DMS153 treated with DMSO at 0.1 percent for 48 hours (cell line): ENCODE data around the gene MRGPRG.
"Not testable (repeated sequence)": the region's sequence is repeated elsewhere in the genome, so short reads cannot be mapped to it uniquely, and the experiment has no call there.

Source experiments
- DNase-seq: peaks from one replicate; lab custom pipeline; 2025; ENCODE audit not compliant: unreplicated experiment; lab: John Stamatoyannopoulos, UW

MRGPRG gene, protein sequence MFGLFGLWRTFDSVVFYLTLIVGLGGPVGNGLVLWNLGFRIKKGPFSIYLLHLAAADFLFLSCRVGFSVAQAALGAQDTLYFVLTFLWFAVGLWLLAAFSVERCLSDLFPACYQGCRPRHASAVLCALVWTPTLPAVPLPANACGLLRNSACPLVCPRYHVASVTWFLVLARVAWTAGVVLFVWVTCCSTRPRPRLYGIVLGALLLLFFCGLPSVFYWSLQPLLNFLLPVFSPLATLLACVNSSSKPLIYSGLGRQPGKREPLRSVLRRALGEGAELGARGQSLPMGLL

GRCh38 chr11:3218483-3219280, at the start of gene MRGPRG:
Gene MRGPRG (minus strand): TSS chr11:3218813. CDS start chr11:3218813, 0 bp downstream.
- DNase-seq = no peak

DNA sequence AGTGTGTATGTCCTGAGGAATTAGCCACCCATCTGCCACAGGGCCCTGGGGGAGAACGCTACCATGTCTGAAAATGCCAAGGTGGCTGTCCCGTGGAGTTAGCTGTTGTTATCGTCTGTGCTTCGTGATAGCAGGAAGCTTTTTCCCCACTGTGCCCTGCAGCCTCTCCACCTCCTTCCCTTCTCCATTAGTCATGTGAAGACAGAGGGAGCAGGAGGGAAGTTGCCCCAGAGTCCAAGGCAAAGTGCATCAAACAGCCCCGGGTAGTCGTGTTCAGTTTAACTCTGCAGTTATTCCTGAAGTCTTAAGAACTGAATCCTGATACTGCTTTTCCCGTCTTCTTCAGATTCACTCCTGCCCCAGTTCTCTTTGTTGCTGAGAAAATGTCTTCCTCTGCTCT, 43.9 kb upstream of the MRGPRG start:
- DNase-seq = not testable (repeated sequence)

DNA sequence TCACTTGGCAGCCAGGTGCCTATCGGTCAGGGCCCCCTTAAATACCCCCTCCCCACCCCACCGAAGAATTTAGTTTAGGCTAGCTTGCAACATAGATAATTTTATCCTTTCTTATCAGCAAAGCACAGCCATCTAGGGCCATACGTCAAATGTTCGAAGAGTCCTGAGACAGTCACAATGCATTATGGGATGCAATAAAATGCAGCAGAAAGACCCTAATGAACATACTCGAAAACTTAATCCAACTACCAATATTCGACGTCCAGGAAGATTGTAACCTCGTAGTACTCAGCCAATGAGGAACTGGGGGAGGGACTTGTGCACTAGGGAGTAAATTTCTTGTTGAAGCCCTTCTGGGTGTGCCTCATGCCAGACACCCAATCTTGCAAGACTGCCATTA, 43.2 kb upstream of the MRGPRG start:
- not testable (repeated sequence) for DNase-seq

DNA sequence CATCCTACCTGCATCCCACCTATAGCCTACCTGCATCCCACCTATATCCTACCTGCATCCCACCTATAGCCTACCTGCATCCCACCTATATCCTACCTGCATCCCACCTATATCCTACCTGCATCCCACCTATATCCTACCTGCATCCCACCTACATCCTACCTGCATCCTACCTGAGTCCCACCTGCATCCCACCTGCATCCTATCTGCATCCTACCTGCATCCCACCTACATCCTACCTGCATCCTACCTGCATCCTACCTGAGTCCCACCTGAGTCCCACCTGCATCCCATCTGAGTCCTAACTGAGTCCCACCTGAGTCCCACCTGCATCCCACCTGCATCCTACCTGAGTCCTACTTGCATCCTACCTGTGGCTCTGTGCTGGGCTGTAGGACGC, 38.9 kb upstream of the MRGPRG start:
- not testable (repeated sequence) for DNase-seq

GRCh38 chr11:3255241-3255640, 36.6 kb upstream of the MRGPRG start:
- DNase-seq = not testable (repeated sequence)

DNA sequence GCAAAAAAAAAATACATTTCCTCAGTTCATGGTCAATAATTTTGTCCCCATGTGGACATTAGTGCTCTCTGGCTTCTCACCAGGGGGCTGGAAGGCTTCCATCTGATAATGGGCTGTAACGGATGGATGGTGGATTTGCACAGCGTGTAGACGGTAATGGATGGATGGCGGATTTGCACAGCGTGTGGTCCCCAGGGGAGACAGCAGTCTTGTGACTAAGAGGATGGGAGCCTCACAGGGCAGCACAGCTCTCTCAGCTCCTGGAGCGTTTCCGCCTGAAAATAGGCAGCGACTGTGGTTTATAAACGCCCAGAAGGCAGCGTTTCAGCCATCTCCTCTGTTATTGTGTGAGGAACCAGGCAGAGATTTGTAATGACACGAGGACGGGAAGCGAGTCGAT, 36.2 kb upstream of the MRGPRG start:
- DNase-seq = not testable (repeated sequence)

DNA sequence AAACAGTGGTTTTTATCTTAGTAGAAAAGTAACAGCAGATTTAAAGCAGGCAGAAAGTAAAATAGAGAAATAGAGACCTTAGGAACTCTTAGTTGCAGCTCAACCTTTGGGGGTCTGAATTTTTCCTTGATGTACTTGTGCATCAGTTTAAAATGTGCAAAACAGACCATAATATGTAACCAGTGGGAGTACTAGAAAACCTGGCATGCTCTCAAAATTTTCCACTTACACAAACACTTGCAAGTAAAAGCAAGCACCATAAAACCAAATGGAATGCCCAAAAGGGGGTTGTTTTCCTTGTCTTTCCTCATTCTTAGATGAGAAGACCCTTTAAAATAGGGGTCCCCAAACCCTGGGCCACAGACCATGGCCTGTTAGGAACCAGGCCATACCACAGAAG, 26.5 kb upstream of the MRGPRG start:
- DNase-seq = no peak

DNA sequence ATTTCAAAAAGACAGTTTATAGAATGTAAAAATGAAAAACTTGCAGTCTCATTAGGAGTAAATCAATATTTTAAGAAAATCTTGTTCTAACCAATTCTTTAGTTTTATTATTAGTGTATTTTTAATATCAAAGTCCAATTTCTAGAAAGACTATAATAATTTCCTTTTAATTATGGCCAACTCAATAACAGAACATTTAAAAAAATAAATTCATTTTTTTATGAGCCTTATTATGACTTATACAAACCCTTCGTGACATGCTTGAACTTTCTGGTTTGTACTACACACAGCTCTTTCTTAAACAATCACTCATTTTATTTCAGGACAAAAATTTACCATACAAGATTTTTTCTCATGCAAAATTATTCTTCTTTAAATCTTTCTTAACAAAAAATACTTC, 25.3 kb upstream of the MRGPRG start:
- DNase-seq = no peak

- no peak for DNase-seq
These were observed 18.5 kb upstream of the MRGPRG start for GRCh38 chr11:3237119-3237518.

DNA sequence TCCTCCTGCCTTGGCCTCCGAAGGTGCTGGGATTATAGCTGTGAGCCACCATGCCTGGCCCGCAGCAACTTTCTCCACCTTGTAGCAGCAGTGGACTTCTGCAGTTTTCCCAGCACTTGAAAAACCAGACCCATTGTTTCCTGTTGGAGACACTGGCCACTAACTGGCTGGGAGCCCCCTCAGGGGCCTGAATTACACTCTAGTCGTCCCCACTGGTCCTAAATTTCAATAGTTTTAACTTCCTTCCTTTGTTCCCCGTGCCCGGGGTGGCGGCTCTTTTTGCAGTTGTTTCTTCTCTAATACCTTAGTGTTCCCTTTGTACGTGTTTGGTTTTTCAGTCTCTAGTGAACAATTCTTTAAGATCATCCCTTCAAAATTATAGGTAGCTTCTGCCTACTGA, 16.2 kb upstream of the MRGPRG start:
- DNase-seq = no peak

DNA sequence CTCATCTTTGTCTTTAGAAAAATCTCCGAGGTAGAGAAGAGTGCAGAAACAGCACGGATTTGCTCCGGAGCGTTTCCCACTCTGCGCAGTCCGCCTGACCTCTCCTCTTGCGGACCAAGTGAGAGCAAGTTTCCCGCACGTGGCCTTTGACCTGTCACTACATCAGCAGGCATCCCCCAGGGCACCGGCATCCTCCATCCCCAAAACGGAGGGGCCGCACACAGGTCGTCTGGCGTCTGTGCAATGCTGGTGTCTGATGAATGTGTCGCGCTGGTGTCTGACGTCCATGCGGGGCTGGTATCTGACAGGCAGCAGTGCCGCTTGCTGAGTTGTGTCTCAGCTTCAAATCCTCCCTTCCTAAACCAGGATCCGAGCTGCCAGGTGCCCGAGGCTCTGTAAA, 14.3 kb upstream of the MRGPRG start:
- DNase-seq = no peak

- DNase-seq = peak; percentile 48
These were observed 13.5 kb upstream of the MRGPRG start, which contains the start of gene MRGPRE for GRCh38 chr11:3231851-3232744. Gene MRGPRE (minus strand): TSS chr11:3232417. CDS start chr11:3228799, 3,618 bp downstream.

DNA sequence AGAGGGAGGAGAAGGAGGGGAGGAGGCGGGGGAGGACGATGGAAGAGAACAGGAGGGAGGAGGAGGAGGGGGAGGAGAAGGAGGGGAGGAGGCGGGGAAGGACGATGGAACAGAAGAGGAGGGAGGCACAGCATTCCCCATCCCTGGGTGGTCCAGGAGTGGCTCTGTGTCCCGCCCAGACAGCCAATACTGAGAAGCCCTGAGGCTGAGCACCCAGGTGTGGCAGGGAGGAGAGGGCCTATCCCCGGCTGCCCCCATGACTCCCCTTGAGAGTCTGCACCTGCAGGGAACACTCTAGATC, 12.9 kb upstream of the MRGPRG start:
- no peak for DNase-seq

DNA sequence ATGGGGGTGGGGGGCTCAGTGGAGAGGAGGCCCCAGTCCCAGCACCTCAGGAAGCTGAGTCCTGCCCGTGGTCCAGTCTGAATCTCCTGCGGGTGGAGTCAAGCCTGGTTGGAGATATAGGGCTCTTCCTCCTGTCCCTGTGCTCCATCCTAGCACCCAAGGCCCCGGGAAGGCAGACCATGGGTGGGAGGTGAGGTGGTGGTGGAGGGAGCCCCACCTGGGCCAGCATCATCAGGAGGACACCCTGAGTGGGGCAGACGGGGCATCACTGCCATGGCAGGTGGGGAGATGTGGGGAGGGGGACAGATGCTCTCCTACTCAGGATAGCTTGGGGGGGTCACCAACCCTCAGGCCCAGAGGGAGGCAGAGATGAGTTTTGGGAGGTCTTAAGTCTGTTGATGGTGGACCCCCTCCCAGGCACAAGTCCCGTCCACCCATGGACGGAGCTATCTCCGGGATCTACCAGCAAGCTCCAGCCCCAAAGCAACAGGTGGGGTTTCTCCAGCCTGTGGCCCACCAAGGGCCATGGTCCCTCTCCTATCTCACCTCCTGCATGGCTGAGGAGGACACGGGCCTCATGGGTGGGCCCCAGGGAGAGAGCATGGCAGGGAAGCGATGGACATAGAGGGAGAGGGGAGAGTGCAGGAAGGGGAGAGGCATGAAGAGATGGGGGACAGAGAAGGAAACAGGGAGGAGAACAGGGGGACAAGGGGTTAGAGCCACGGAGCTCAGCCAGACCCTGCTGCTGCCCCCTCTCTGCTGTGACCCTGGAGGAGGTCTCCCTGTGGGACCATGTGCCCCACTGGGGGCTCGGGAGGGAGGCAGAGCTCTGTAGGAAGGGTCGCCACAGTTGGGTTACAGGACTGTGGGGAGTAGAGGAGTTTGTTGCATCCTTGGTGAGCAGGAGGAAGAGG, 12.3 kb upstream of the MRGPRG start:
- no peak for DNase-seq

GRCh38 chr11:3229673-3230630, 11.3 kb upstream of the MRGPRG start:
- DNase-seq = no peak

DNA sequence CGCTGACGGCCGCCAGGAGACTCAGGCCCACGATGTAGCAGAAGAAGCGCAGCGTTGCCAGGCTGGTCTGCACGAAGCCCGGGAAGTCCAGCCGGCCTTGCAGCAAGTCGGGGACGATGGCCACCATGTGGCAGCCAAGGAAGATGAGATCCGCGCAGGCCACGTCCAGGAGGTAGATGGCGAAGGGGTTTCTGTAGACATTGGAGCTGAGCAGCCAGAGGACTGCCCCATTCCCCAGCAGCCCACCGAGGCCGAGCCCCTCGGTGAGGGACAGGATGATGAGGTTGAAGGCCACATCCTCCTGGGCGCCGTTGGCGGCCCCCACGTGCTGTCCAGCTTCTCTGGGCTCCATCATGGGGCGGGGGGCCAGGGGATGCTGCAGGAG, 9.8 kb upstream of the MRGPRG start:
- no peak for DNase-seq

DNA sequence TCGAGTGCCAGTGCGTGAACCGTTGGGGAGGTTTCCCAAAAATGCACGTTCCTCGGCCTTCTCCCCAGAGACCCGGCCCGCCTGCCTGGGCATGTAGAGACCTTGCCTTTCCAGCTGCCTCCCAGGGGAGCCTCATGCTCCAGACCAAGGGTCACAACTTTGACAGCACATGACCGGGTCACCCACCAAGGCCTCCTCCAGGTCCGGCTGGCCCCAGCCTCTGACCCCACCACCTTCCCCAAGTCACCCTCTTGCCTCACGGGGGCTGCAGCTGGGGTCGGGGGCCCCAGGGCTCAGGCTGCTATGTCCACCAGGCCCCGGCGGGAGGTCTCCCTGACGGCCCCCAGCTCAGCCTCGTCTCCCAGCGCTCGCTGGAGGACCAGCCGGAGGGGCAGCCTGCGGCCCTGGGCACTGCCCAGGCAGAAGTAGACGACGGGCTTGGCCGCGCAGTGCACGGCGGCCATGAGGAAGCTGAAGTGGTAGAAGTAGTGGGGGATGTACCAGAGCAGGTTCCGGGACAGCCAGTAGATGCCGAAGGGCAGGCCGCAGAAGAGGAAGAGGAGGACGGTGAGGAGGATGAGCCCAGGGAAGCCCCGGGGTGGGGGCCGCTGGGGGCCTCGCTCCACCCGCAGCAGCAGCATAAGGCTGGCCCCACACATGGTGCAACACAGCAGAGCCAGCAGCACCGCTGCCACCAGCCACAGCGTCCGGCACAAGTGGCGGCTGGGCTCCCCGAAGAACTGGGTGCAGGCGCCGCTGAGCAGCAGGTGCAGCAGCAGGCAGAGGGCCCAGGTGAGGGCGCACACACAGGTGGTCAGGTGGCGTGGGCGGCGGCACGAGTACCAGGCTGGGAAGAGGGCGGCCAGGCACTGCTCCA, 9.2 kb upstream of the MRGPRG start:
- no peak for DNase-seq

GRCh38 chr11:3226846-3227567, 8.4 kb upstream of the MRGPRG start:
- DNase-seq = no peak
